Stimulated activated CD4-positive, alpha-beta T cell treated with anti-CD3 and anti-CD28 coated beads, Interleukin-12 subunit alpha, Interleukin-12 subunit beta, amount 100 ng/mL, for 4 hours (primary cell): ENCODE results near the gene NGFR.

Experiments used
- DNase-seq: peaks from one replicate; pipeline ENCODE4 v3.0.0-alpha.2; 2020

The NGFR gene

DNA sequence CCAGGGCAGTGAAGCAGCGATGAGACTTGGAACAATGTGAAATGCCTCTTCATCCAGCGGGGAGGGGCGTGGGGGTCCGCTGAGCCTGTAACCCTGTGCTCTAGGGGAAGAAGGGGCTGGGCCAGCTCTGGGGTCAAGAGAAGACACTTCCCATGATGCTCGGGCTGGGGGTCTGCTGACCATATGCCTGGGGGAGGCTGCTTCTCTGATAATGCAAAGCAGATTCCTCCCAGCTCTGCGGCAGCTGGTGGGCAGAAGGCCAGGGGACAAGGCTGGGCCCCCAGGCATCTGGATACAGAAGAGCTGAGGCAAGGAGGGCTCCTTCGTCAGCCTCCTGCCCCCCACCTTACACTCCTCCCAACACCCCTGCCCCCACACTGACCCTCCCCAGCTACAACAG, 24.7 kb downstream of the NGFR start:
- DNase-seq, result no peak

- no peak for DNase-seq
These were observed 25.4 kb downstream of the NGFR start for GRCh38 chr17:49520386-49521087.

DNA sequence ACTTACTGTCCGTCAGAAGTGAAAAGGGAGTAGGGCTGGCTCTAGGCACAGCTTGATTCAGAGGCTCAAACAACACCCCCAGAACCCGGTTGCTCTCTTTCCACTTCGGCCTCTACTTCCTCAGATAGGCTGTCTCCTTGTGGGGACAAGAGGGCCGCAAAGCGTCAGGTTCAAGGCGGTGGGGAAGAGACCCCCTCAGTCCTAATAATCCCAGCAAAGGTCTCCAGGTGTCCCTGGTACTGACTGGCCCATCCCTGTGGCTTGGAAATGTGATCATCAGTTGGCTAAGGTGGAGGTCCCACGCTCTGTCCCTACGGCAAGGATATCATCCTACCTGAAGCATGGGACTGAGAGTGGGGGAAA, 26.0 kb downstream of the NGFR start:
- no peak for DNase-seq

DNA sequence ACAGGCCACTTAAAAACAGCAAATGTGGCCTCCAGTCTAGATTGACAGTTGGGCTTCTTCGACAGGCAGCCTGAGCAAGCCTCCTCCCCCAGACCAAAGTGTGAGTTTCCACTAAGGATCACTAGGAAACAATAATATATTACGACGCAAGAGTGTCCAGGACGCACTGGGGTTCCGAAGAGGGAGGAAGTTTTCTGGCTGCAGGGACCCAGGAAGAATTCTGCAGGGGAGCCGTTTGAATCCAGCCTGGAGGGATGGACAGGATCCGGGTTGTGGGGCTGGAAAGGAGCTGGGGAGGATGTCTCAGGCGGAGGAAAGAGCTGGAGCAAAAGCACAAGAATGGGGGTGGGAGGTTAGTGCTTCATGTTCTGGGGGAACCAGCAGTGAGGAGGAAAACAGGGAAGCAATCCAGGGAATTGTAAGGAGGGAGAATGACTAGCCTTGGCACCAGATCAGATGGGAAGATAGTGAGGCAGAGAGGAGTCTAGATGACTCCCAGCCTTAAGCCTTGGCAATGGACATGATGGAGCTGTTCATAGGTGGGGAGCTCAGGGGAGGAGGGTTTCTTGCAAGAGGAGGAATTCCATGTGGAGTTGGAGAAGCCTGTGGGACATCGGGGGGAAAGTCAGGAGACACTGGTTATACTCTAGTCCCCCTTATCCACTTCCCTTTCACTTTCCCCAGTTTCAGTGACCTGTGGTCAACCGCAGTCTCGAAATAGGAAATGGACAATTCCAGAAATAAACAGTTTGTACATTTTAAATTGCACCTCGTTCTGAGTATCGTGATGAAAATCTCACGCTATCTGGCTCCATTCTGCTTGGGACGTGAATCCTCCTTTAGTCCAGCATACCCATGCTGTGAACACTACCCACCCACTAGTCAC, 26.6 kb downstream of the NGFR start:
- no peak for DNase-seq

- DNase-seq, result no peak
These were observed 27.3 kb downstream of the NGFR start for GRCh38 chr17:49522357-49522890.

- no peak for DNase-seq
These were observed 28.1 kb downstream of the NGFR start for GRCh38 chr17:49523196-49523595.

DNA sequence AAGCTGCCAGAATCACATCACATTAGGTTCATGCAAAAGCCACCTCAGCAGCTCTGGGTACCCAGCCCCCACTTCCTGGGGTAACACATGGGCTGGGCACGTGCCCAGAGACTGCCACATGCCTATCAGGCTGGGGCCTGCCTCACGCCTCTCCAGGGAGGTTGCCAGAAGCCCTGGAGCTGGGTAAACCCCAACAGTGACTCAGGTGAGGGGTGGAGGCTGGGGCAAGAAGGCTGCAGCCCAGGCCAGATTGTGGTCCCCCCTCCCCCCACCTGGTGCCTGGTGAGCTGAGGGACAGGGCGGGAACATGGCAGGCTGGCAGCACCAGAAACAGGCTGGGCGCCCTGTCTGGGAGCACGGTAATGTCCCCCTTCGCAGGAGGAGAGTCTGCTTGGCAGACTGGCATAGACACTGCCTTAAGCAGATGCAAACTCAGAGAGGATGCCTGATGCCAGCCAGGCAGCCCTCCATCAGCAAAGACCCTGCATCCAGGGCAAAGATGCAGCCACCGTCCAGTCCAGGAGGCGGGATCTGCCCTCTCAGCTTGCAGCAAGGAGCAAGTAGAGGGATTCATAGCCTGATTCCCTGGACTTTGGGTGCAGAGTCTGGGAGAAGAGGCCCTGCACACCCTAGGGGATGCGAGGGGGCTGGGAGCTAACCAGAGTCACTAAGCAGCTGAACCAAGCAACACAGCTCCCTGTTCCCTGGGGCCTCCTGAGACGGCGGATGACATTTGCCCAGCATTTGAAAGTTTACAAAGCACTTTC, 28.8 kb downstream of the NGFR start:
- DNase-seq, result no peak

DNA sequence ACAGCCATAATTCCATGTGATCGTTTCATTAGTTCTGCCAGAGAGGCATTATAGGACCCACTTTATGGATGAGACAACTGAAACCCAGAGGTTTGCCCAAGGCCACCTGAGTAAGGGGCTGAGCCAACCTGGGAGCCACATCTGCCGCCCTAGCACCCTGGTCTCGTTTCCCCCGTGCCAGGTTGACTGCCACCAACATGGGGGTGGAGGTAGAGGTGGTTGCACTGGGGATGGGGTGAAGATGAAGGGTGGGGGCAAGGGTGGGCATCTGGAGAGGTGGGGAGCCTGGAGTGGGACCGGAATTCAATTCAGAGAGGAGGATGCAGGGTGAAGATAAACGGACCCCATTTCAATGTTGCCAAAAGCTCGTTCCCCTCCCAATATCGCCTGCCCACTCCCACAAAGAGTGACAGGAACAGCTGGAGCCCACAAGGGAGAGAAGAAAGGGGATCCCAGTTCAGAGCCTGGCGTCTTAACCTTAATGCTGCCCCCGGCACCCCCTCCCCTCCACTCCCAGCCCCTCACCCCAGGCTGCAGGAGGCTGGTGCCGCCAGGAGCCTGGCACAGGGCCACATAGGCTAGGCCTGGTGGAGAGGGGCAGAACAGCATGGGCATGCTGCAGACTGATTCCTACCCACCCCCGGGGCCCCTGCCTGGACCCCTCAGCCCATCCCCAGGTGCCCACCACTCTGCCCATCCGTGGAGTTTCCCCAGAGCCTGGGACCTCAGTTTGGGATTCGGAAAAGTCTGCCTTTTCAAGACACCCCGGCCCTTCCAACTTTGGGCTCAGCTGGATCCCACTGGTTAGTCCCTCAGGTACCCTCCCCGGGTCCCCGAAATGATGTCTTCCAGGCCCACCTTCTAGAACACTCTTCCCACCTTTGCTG, 29.6 kb downstream of the NGFR start:
- DNase-seq, result no peak

DNA sequence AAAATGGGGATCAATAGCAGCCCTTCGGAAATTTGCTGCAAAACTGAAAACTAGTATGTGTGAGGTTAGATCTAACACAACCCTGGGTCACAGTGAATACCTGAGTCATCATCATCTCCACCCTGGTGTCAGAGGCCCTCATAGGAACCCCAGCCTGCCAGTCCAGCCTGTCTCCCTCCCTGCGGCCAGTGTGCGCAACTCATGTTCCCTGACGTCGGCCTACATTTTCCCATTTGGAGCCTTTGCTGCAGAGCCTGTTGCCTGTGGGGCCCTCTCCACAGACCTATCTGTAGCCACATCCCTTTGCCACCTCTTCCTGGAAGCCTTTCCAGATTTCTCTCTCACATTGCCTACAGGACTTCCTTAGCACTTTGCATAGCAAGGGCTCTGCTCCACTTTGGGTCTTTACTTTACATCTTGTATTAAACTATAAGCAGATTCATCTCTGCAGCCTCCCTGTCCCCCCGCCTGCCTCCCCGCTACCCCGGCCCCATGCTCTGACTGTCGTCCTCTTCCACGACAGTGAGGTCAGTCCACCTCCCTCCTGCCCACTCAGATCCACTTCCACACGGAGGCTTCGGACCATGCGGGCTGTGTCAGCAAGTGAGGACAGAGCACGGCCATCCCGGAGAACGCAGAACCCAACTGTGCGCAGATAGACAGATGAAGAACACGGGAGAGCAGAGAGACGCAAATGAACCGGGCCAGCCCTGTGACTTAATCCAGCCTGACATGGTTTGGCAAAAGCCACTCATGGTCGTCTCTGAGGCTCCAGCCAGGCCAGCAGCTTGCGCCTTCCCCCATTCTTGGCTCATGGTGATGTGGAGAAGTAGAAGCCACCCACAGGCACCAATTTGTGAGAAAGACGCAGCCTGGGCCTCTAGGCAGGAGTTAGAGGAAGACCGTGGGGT, 31.0 kb downstream of the NGFR start:
- no peak for DNase-seq

- no peak for DNase-seq
These were observed 33.0 kb downstream of the NGFR start for GRCh38 chr17:49527927-49528651.

DNA sequence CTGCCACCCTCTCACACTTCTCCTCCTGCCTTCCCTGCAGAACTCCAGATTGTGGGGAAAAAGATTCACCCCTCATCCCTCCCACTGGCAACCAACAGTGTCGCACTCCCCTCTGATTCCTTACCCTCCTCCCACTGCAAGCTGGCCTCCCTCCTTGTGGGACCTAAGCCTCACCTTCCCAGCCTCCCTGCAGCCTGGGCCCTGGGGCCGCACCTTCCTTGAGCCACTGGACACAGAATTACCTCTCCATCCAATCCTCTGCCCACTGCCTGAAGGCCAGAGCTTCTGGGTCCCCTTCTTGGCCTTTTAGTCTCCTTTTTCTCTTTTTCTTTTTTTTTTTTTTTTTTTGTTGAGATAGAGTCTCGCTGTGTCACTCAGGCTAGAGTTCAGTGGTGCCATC, 33.9 kb downstream of the NGFR start:
- DNase-seq, result no peak

DNA sequence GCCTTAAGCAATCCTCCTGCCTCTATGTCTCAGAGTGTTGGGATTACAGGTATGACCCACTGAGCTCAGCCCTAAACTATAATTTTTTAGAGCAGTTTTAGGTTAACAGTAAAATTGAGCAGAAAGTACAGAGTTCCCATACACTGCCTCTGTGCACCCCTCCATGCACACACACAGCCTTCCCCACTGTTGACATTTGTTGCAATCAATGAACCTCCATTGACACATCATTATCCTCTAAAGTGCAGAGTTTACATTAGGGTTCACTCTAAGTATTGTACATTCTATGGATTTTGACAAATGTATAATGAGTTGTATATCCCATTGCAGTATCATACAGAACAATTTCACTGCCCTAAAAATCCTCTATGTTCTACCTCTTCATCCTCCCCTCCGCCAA, 35.0 kb downstream of the NGFR start:
- DNase-seq, result no peak

GRCh38 chr17:49543860-49544259, 48.8 kb downstream of the NGFR start:
- DNase-seq, result no peak

DNA sequence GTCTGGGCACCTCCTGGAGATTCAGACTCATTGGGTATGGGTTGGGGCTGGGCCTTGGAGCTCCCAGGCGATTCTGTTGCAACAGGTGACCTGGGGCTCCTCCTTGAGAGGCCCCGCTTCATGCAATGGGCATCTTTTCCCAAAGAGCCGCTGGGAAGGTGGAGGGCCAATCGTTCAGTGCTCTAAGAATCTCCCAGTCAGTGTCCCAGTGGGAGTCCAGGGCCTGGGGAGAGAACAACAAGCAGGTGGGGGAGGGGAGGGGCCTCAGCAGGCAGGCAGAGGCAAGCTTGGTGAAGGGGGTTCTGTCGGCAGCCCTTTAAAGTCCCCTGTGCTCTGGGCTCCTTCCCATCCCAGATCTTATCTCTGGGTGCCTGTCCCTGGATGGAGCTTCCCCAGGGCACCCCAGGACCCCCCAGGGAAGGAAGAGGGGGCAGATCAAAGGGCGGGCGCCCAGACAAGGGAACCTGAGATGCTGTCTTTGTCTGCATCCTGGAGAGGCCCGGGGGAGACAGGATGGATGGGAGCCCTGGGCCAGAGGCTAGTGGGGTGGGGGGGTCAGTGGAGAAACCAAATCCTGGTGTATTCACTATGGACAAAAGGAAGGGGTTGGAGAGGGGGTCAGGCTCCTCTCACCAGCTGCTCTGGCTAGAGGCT, 50.0 kb downstream of the NGFR start:
- DNase-seq, result no peak

- DNase-seq, result no peak
These were observed 50.9 kb downstream of the NGFR start for GRCh38 chr17:49545806-49546545.

DNA sequence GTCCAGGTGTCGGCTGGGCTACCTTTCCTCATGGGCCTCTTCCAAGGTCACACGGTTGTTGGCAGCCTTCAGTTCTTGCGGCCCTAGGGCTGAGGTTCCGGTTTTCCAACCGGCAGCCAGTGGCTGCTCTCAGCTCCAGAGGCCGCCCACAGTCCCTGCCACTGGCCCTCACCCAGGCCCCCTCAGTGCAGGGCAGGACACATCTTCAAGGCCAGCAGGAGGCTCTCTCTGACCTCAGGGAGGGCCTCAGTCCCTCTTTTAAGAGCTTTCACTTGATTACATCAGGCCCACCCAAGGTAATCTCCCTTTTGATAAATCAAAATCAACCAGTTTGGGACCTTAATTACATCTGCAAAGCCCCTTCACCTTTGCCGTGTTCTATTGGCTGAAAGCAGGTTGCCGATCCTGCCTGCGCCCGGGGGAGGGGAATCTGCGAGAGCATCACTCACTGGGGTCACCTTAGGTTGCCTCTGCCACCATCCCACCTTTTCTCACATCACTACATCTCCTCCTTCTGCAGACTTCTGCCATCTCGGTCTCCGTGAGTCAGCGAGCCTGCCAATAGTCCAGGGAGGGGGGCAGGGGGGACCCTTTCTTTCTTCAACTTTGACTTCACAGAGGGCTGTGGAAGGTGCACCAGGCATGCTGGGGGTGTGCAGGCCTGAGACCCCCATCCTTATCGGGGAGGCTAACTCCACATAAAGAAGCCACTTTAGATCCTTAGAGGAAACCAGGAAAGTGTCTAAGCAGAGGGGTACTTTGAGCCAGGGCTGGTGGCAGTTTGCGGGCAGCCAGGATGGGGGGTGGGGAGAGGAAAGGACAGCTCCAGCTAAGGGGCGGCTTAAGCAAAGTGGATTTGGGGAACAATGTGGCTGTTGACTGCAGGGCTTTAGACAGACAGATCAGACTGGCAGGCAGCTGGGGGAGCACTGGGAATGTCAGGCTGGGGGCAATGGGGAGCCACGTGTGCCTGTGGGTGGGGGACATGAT, 51.7 kb downstream of the NGFR start:
- DNase-seq, result no peak

DNA sequence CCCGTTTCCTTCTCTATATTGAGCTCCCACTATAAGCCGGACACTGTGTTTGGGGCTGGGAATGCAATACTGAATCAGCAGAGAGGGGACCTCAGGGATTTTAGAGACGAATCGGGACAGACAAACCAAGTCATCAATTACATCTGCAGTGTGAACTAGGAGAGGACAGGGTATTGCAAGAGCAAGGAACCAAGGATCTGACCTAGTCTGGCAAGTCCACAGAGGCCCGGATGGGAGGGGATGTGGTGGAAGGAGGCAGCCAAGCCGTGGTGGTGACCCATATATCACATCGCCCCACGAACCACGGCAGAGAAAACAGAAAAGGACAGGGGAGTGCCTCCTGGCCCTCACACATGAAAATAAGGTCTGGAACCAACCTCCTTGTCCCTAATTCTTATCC, 52.5 kb downstream of the NGFR start:
- no peak for DNase-seq

GRCh38 chr17:49548051-49548505, 53.0 kb downstream of the NGFR start:
- DNase-seq, result no peak
